ENCODE results near the gene CPNE8.

CPNE8 gene

DNA sequence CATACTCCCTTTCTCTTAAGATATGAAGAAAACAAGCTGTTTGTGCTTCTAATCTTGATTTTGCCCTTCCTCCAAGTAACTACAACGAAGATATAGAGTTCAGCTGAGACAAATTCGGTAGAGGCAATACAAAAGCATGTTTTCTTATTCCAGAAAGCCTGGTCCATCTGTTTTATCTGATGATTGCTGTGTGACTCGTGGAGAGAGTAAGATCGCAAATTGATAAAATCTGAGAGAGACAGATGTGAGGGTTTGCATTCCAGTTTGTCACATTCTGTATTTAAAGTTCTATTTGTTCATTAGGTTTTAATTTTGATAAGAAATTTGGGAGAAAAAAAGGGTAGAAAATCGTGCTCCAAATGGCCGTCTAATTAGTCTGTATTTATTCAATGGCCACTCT lies 192.1 kb downstream of the CPNE8 start:
- no peak for DNase-seq

DNA sequence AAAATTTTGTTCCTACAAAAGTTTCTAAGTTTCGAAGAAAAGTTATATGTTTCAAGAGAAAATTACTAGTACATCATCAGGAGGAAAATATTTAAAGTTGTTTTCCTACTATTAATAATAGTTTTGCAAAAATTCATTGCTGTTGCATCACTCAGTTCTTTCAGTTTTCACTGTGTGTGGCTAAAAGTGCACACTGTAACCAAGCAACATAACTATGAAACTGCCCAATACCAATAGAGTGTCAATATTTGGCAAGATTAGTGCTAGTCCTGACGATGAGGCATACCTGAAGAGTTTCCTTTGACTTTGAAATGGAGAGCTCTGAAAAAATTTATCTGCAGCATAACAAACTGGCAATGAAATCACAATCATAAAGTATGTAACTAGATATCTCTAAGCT lies 194.3 kb downstream of the CPNE8 start:
- no peak for DNase-seq

DNA sequence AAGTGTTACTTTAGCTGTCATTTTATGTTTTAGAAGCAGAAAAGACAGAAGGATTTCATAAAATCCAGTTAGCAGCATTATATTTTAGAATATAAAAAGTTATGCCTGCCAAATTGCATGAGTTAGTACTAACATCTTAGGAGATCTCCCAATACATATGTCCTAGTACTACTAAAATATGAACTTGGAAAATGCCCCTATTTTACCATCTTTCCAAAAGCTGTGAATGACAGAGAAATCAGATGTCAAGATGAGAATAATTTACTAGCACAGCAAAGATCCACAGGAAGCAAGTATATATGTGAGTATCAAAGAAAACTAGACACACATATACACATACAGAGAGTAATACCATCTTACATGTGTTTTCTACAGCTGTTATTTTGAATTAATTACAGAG lies 196.9 kb downstream of the CPNE8 start:
- DNase-seq = no peak

DNA sequence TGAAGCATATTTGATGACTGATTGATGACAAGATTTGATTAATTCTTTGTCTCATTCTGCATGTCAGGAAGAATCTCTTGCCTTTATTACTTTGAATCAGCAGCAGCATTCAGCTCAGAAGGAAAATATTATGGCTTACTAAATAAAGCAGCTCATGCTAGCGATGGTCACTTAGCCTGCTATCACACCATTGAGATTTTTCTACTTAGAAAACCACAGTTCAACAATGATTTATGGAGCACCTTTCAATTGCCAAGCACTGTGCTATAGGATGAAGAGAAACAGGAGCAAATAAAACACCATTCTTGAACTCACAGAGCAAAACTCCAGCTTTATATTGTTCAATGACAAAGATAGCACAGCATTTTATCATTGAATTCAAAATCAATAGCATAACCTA lies 197.7 kb downstream of the CPNE8 start:
- DNase-seq = no peak

DNA sequence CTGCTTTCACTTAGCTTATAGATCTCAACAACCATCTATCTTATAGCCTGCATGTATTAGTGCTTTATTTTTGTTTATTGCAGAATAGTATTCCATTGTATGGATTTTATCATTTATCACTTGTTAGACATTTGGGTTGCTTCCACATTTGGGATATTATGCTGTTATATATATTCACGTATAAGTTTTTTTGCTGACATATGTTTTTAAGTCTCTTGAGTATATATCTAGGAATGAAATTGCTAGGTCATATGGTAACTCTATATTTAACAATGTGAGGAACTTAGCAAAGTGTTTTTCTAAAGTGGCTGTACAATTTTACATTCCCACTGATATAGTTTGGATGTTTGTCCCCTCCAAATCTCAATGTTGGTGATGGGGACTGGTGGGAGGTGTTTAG lies 208.1 kb downstream of the CPNE8 start:
- no peak for DNase-seq

DNA sequence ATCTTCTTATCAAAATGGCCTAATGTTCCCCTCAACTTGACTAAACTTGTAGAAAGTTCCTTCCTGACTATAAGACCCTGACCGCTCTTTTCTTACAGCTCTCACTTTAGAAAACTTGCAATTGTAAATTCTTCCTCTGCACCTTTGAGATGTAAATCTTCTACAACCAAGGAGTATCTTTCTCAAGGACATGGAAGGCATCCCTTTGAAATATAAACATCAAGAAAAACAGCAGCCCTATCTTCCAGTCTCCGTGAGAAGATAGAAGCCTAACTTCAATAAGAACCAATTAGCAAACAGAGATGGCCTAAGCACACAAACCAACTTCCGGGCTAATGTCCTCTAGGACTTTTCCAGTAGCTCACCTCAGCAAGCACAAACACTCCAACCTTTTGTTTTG lies 210.3 kb downstream of the CPNE8 start:
- DNase-seq = no peak

DNA sequence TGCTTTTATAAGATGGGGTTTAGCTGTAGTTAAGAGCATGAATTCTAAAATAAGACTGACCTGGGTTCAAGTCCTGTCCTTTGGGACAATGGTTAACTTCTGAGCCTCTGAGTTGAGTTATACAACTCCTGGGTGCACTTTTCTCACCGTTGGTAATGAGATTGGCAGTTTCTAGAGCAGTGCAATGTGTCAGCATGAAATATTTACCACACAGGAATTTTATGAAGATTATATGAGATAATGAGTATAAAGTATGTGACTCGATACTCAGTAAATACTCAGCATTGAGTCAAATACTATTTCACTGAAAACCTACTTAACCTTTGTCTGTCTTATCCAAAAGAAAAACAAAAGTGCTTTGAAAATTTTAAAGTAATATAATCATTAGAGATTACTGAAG lies 214.2 kb downstream of the CPNE8 start:
- no peak for DNase-seq

DNA sequence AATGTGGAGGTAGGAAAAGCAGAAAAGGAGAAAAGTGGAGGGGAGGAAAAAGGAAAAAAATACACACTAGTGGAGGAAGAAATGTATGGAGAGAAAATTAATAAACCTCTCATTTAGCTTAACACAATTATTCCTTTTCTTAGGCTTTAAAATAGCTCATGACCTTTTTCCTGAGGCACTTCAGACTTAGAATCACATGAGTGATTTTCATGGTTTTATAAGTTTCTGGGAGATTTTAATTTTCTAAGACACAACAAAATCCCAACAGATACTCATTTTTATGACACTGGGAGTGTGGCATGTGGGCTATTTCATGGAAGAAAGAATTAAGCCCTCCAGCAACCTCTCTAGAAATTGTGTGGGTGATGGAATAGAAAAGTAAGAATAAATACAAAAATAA lies 214.7 kb downstream of the CPNE8 start:
- no peak for DNase-seq

DNA sequence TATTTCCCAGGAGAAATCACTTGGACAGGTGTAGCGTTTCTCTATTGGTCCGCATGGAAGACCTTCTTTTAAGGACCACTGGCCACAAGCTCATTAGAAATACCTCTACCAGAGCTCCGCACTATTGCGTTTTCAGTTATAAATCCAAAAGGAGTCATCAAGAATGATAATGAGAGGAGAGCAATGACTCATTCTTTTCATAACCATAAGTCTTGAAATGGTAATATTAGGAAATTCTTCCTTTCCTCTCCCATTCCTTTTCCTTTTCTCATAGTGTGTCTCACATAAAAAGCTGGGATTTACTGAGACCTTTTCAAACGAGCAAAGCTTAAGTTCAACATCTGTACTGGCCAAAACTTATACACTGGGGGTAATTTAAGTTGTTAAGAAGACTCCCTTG lies 215.7 kb downstream of the CPNE8 start:
- DNase-seq = no peak

DNA sequence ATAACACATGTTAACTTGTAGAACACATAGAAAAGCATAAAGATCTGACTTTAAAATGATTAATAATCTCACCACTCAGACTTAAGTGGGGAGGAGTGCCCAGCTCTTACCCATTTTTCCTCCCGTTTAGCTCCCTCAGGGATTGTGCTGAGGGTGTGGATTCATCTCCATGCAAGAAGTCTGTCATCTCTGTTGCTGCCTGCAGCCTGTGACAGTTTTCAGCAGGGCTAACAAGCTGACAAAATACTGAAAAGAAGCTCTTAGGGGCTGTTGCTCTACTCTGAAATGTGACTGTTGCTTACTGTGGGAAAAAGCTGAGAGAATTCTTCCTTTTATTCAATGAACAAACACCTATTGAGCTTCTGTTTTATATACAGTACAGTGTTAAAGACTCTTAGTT lies 216.2 kb downstream of the CPNE8 start:
- no peak for DNase-seq

DNA sequence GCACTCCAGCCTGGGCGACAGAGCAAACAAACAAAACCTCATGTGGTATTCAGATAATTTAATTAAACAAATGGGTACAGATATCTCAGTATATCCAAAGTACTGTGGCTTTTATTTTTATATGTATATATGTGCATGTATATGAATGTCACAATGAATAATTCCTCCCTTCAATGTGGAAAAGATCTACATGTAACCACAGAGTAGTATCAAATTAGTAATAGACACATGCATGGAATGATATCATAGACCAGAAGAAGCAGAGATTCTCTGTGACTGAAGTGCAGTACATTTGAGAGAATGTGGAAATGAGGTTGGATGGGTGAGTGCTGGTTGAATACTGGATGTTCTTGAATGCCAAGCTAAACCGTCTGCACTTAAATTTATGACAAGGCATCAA lies 222.9 kb downstream of the CPNE8 start:
- no peak for DNase-seq

DNA sequence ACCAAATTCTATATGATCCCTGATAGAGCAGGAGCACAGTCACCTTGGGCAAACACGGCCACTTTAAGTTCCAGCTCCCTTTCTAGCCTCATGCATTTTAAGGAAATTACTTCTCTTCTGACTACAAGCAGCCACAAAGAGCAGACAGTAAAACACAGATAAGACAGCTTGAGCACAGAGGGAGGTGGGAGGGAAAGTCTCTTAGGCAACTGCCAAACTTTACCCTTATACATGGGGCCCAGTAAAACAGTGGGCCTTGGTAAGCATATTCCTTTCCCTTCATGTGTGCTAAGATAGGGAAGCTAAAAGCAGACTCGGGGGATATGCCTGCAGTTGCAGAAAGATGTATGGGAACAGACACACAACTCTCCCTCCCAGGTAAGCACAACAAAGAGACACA lies 235.9 kb downstream of the CPNE8 start:
- DNase-seq = no peak

DNA sequence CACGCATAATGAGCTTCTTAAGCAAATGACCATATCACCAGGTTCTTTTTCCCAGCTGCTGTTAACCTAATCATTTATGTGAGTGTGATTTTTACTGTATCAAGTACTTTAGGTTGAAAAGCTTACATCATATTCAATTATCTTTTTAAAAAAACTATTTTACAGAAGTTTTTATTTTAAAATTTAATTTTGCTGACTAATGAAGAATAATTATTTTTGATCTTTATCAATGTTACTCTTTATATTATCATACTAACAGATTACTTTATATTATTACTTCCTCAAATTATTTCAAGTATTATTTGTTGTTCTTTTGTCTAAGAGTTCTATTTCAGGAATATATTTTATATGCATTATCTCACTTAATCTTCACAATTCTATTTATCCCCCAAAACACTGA lies 236.3 kb downstream of the CPNE8 start:
- no peak for DNase-seq

DNA sequence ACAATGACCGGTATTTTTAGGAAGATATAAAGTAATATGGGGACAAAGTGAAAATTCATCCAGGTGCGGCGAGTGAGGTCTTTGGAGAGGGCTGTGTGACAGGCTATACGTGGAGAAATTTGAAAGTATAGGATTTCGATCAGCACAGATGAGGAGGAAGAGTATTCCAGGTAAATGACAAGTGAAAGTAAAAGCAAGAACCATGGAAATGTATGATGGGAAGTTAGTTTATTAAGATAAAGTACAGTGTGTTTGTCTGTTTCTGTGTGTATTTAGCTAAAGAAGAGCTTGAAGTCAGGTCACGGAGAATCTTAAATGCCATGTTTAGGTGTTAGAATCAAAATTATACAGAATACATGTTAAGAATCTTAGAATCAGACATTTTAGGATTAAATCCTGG lies 239.0 kb downstream of the CPNE8 start:
- DNase-seq = no peak

DNA sequence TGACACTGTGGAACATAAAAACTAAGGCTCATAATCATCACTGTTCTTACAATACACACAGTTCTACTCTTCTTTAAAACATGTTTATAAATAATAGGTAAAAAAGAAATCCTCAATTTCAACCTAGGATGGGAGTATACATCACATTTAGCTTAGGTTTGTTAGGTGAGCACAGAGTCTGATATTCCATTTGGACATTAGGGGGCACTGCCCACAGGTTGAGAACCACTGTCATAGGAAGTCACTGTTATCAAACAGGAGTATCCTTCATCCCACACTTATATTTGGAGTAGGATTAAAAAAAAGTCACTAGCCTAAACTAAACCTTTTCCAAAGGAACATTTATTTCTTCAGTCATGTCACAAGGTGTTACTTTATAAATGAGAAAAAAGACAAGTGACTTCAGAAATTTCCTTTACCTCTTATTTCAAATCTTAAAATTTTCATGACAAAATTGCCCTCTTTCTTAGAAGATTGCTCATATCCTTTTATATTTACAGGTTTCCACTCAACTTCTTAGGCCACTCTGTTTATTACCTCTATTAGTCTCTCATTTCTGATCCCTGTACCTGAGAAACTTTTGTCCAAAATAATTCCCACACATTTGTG lies 240.6 kb downstream of the CPNE8 start:
- DNase-seq = no peak

DNA sequence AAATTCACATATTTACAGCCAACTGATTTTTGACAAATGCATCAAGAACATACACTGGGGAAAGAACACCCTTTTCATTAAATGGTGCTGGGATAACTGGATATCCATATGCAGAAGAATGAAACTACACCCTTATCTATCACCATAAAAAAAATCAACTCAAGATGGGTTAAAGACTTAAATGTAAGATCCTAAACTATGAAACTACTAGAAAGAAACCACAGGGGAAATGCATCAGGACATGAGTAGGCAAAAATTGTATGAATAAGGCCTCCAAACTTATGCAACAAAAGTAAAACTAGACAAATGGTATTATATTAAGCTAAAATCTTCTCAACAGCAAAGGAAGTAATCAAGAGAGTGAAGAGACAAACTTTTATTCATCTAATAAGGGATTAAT lies 242.6 kb downstream of the CPNE8 start:
- DNase-seq = no peak

DNA sequence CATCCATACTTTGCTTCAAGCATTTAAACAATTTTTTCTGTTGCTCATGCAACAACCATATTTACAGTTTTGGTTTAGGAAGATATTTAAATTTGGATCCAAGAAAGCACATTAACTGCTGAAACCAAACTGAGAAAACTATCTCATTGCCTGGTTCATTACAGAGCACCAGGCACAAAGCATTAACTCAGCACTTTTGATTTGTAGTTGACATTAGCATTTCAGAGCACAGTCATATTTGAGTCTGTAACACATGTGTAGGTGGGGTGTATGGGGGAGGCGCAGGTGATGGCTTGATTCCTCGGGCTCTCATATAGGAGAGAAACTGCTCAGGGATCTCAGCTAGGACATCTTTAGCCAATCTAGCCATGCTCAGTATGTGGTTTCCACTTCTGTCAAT lies 251.7 kb downstream of the CPNE8 start:
- DNase-seq = no peak

DNA sequence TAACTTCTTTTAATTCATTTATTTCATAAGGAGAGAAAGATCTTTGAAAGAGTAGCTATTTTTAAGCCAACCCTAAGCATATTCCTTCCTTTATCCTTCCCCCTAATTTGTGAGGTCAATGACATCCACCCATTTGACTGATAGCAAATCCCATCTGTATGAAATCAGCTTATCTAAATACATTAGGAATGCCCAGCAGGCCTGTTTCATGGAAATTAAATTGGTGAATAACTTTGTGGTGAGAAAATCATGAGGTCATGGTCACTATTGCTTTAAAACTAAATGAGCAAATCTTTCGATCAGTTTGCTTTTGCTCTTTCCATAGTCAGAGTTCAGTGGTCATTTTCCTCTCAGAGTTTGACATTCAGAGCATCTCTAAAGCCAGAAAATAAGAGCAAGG lies 256.6 kb downstream of the CPNE8 start:
- DNase-seq = no peak

DNA sequence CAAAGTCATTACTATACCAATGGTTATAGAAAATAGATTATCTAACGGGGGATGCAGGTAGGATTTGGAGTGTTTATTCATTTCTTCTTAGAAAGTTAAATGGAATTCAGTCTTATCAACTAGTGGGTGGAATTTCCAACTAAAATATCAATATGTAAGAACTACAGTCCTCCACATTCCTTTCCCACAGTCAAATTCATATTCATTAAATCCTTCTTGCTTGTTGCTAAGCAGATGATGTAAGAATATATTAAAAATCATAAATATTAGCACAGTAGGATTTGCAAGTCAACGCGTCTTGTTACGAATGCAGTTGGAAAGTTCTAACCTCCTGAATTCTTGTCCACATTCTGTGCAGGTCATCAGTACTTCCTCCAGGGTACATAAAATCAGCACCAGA lies 259.2 kb downstream of the CPNE8 start:
- DNase-seq = no peak

DNA sequence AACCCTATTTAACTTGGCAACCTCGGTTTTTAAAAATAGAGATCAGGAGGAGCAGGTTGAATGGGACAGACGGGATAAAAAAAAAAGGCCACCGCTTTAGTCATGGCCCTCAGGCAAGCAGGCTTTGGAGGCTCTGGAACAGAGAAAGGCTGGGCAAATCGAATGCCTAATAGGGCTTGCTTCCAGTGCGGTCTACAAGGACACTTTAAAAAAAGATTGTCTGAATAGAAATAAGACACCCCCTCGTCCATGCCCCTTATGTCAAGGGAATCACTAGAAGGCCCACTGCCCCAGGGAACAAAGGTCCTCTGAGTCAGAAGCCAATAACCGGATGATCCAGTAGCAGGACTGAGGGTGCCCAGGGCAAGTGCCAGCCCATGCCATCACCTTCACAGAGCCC lies 265.8 kb downstream of the CPNE8 start:
- no peak for DNase-seq

DNA sequence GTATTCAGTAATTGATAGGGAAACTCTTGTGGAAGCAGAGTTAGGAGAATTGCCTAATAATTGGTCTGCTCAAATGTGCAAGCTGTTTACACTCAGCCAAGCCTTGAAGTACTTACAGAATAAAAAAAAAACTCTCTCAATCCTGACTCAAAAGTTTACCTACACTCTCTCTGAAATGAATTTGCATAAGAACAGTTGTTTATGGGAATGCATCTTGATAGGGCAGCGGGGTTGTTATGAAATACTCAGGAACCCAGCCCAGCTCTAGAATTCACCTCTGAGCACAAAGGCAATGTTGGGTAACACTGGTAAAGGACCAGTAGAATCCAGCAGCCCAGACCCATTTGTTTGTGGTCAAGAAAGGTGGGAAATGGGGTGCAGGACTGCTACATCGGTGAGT lies 267.0 kb downstream of the CPNE8 start:
- no peak for DNase-seq

DNA sequence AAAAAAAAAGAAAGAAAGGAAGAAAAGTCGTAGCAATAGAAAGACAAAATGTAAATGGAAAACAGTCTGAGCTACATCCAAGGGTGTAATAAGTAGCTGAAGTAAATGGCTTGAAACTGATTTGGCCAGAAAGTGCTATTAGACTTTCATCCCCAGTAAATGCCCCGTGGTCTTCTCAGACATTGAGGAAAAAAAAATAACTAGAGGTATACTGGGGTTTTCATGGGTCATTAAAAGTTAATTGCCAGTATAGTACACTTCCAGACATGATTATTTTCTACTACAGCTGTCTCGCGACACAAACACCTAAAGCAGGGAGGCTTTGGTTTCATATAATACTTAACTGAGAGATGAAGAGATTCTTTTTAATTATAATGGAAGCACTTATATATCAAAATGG lies 271.9 kb downstream of the CPNE8 start:
- no peak for DNase-seq

DNA sequence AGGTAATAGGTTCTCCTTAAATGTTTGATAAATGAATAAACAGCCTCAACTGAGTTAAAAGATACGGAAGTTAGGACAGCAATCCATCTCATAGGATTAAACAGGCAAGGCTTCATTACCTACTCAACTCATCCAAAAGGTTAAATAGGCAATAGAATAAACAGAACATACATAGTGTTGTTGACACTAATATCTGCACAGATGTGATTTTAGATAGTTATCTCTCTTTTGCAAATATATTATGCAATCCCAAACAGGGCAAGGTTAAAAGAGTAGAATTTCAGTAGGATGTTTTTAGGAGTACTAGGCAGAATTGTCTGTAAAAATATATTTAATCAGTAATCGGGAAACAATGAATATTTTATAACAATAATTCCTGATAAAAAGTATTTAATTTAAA lies 276.3 kb downstream of the CPNE8 start:
- DNase-seq = no peak

DNA sequence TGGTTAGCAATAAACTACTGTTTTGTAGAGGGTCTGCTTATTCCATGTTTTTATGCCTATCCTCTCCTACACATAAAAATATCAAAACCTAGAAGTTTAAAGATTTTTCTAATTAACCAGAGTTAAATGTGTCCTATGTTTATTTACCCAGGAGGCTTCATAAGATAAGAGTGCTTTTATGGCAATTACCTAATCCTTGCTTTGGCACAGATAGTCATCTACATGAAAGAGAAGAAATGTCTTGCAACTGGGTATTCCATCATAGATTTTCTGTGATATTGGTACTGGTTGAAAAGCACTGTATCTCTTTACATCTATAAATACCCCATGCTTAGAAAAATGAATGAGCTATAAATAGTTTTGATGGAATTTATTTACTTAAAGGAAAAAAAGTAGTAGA lies 277.1 kb downstream of the CPNE8 start:
- no peak for DNase-seq

DNA sequence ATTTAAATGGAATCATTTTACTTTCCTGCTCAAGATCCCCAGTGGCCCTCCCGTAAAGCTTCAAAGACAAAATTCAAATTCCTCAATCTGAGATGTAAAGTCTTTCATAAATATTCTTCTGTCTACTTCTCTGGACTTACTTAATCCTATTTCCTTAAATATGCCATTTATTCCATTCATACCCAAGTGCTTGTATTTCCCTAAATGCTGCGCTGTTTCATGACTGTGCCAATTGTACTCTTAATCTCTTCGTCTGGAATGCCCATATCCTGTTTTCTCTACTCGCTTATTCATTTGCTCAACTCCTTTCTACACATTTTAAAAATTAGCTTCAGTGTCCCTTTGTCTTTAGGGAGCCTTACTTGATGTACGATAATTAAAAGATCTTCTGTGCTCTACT lies 280.1 kb downstream of the CPNE8 start:
- DNase-seq = no peak

DNA sequence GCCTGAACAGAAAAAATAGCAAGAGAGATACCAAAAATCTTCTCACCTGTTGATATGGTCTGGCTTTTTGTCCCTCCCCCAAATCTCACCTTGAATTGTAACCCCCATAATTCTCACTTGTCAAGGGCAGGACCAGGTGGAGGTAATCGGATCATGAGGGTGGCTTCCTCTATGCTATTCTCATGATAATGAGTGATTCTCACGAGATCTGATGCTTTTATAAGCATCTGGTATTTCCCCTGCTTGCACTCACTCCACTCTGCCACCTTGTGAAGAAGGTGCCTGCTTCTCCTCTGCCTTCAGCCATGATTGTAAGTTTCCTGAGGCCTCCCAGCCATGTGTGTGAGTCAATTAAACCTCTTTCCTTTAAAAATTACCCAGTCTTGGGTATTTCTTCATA lies 291.2 kb downstream of the CPNE8 start:
- DNase-seq = no peak
